ENCODE measurements around the gene CGREF1. TPM values are rescaled to one million over a fixed set of nuclear protein-coding genes. Genes with fewer than 3 reads are reported as not detected.
"Not testable (repeated sequence)": the region's sequence is repeated elsewhere in the genome, so short reads cannot be mapped to it uniquely, and the experiment has no call there.

CGREF1 gene
- total RNA-seq, 1 experiment from 2014 or later: 3.1 TPM

- Histone ChIP-seq H3K27ac (no peak overlapping the region), H3K36me3 (peaks cover 45% of the 10 kb centered on the region), H3K27me3 (replicated peaks) (no peaks in the 10 kb centered on the region), H3K9me3 (replicated peaks) (no peaks in the 10 kb centered on the region), H3K4me1 (replicated peaks) (peaks cover 14% of the 10 kb centered on the region), H3K4me3 (peak overlapping the region; percentile 94)
- peak in 1 of 2 experiments; percentile 29 for DNase-seq (ENCODE audit: low read depth in 1 of 2, low spot score in 2 of 2)
Observed at GRCh38 chr2:27133195-27133875, 14.4 kb upstream of the CGREF1 start.

- H3K36me3 ChIP-seq: peaks cover 45% of the 10 kb centered on the region
- no peak for DNase-seq (ENCODE audit: low read depth in 1 of 2, low spot score in 2 of 2)
- no peak overlapping the region for H3K4me3 ChIP-seq
- H3K9me3 ChIP-seq (replicated peaks): no peaks in the 10 kb centered on the region
- no peaks in the 10 kb centered on the region for H3K27me3 ChIP-seq (replicated peaks)
- peaks cover 14% of the 10 kb centered on the region for H3K4me1 ChIP-seq (replicated peaks)
- H3K27ac ChIP-seq: no peak overlapping the region
Observed at GRCh38 chr2:27131429-27131828, 12.5 kb upstream of the CGREF1 start.

- H3K9me3 ChIP-seq (replicated peaks): no peaks in the 10 kb centered on the region
- peaks cover 45% of the 10 kb centered on the region for H3K36me3 ChIP-seq
- H3K27me3 ChIP-seq (replicated peaks): no peaks in the 10 kb centered on the region
- DNase-seq (ENCODE audit: low read depth in 1 of 2, low spot score in 2 of 2): no peak
- H3K4me3 ChIP-seq: no peak overlapping the region
- no peak overlapping the region for H3K27ac ChIP-seq
- peaks cover 14% of the 10 kb centered on the region for H3K4me1 ChIP-seq (replicated peaks)
Observed at GRCh38 chr2:27130396-27130795, 11.5 kb upstream of the CGREF1 start.

GRCh38 chr2:27128668-27129571 lies 10.0 kb upstream of the CGREF1 start:
- no peak overlapping the region for H3K4me3 ChIP-seq
- DNase-seq (ENCODE audit: low read depth in 1 of 2, low spot score in 2 of 2): no peak
- peaks cover 41% of the 10 kb centered on the region for H3K36me3 ChIP-seq
- H3K27me3 ChIP-seq (replicated peaks): no peaks in the 10 kb centered on the region
- no peaks in the 10 kb centered on the region for H3K9me3 ChIP-seq (replicated peaks)
- H3K27ac ChIP-seq: no peak overlapping the region
- H3K4me1 ChIP-seq (replicated peaks): peaks cover 10% of the 10 kb centered on the region

- H3K4me3 ChIP-seq: no peak overlapping the region
- no peaks in the 10 kb centered on the region for H3K9me3 ChIP-seq (replicated peaks)
- H3K36me3 ChIP-seq: peaks cover 36% of the 10 kb centered on the region
- peaks cover 13% of the 10 kb centered on the region for H3K4me1 ChIP-seq (replicated peaks)
- no peak overlapping the region for H3K27ac ChIP-seq
- no peak for DNase-seq (ENCODE audit: low read depth in 1 of 2, low spot score in 2 of 2)
- no peaks in the 10 kb centered on the region for H3K27me3 ChIP-seq (replicated peaks)
Observed at GRCh38 chr2:27127883-27128667, 9.1 kb upstream of the CGREF1 start.

GRCh38 chr2:27126252-27126710 lies 7.4 kb upstream of the CGREF1 start:
- no peak for DNase-seq (ENCODE audit: low read depth in 1 of 2, low spot score in 2 of 2)
- no peaks in the 10 kb centered on the region for H3K27me3 ChIP-seq (replicated peaks)
- no peak overlapping the region for H3K27ac ChIP-seq
- H3K9me3 ChIP-seq (replicated peaks): no peaks in the 10 kb centered on the region
- H3K36me3 ChIP-seq: peaks cover 18% of the 10 kb centered on the region
- no peak overlapping the region for H3K4me3 ChIP-seq
- peaks cover 15% of the 10 kb centered on the region for H3K4me1 ChIP-seq (replicated peaks)

GRCh38 chr2:27125104-27125503 lies 6.2 kb upstream of the CGREF1 start:
- no peak for DNase-seq (ENCODE audit: low read depth in 1 of 2, low spot score in 2 of 2)
- Histone ChIP-seq H3K36me3 (peaks cover 6% of the 10 kb centered on the region), H3K27me3 (replicated peaks) (no peaks in the 10 kb centered on the region), H3K4me3 (no peak overlapping the region), H3K4me1 (replicated peaks) (peaks cover 15% of the 10 kb centered on the region), H3K9me3 (replicated peaks) (no peaks in the 10 kb centered on the region), H3K27ac (no peak overlapping the region)

- Histone ChIP-seq H3K27me3 (replicated peaks) (peaks cover 11% of the 10 kb centered on the region), H3K4me3 (peak within 1 kb of the TSS; percentile 30), H3K4me1 (replicated peaks) (peaks cover 22% of the 10 kb centered on the region), H3K36me3 (no peaks in the 10 kb centered on the region), H3K27ac (no peak within 1 kb of the TSS), H3K9me3 (replicated peaks) (no peaks in the 10 kb centered on the region)
- DNase-seq (ENCODE audit: low read depth in 1 of 2, low spot score in 2 of 2): no peak
Observed at GRCh38 chr2:27123302-27124150, 4.6 kb upstream of the CGREF1 start, which contains the start of gene ABHD1. Gene ABHD1, plus strand, starts transcription at chr2:27123815. Its CDS starts 134 bp downstream, at chr2:27123949.

GRCh38 chr2:27122791-27123190 lies 3.9 kb upstream of the CGREF1 start:
- H3K4me3 ChIP-seq: no peak overlapping the region
- no peaks in the 10 kb centered on the region for H3K9me3 ChIP-seq (replicated peaks)
- no peak overlapping the region for H3K27ac ChIP-seq
- H3K27me3 ChIP-seq (replicated peaks): peaks cover 18% of the 10 kb centered on the region
- H3K36me3 ChIP-seq: no peaks in the 10 kb centered on the region
- H3K4me1 ChIP-seq (replicated peaks): peaks cover 24% of the 10 kb centered on the region
- DNase-seq (ENCODE audit: low read depth in 1 of 2, low spot score in 2 of 2): no peak

GRCh38 chr2:27121906-27122305 lies 3.0 kb upstream of the CGREF1 start:
- no peak for DNase-seq (ENCODE audit: low read depth in 1 of 2, low spot score in 2 of 2)
- Histone ChIP-seq H3K36me3 (no peaks in the 10 kb centered on the region), H3K4me3 (no peak overlapping the region), H3K27me3 (replicated peaks) (peaks cover 19% of the 10 kb centered on the region), H3K4me1 (replicated peaks) (peaks cover 24% of the 10 kb centered on the region), H3K9me3 (replicated peaks) (no peaks in the 10 kb centered on the region), H3K27ac (no peak overlapping the region)

GRCh38 chr2:27119330-27119670 lies 372 bp upstream of the CGREF1 start:
- H3K9me3 ChIP-seq (replicated peaks); H3K27ac ChIP-seq; DNase-seq (ENCODE audit: low read depth in 1 of 2, low spot score in 2 of 2); H3K4me3 ChIP-seq; H3K36me3 ChIP-seq: not testable (repeated sequence)
- peaks cover 19% of the 10 kb centered on the region for H3K27me3 ChIP-seq (replicated peaks)
- H3K4me1 ChIP-seq (replicated peaks): peaks cover 24% of the 10 kb centered on the region

GRCh38 chr2:27117995-27118524 lies 868 bp downstream of the CGREF1 start:
- no peak overlapping the region for H3K4me3 ChIP-seq
- no peak overlapping the region for H3K27ac ChIP-seq
- no peaks in the 10 kb centered on the region for H3K36me3 ChIP-seq
- DNase-seq (ENCODE audit: low read depth in 1 of 2, low spot score in 2 of 2): no peak
- H3K27me3 ChIP-seq (replicated peaks): peaks cover 19% of the 10 kb centered on the region
- H3K4me1 ChIP-seq (replicated peaks): peaks cover 15% of the 10 kb centered on the region
- H3K9me3 ChIP-seq (replicated peaks): no peaks in the 10 kb centered on the region

GRCh38 chr2:27115519-27115918 lies 3.4 kb downstream of the CGREF1 start:
- peaks cover 19% of the 10 kb centered on the region for H3K27me3 ChIP-seq (replicated peaks)
- DNase-seq (ENCODE audit: low read depth in 1 of 2, low spot score in 2 of 2): no peak

More at GRCh38 chr2:27115519-27115918, 3.4 kb downstream of the CGREF1 start:
- Histone ChIP-seq H3K4me1 (replicated peaks) (peaks cover 9% of the 10 kb centered on the region), H3K9me3 (replicated peaks) (no peaks in the 10 kb centered on the region), H3K36me3 (no peaks in the 10 kb centered on the region), H3K4me3 (no peak overlapping the region), H3K27ac (no peak overlapping the region)
